ENCODE data around the gene SIVA1.
A peak's percentile ranks its signal among the peaks of the same experiment; 100 is the strongest.

The SIVA1 gene

GRCh38 chr14:104788873-104789663, 36.1 kb downstream of the SIVA1 start:
- no CpG with 5 or more reads among the region's 39 CpGs for WGBS (ENCODE audit: extremely low coverage, insufficient coverage, insufficient read length)
- H3K4ac ChIP-seq (ENCODE audit: low read depth, low read length) = no peak overlapping the region
- no peak overlapping the region for H2BK5ac ChIP-seq (ENCODE audit: low read depth, low read length, poor library complexity)

DNA sequence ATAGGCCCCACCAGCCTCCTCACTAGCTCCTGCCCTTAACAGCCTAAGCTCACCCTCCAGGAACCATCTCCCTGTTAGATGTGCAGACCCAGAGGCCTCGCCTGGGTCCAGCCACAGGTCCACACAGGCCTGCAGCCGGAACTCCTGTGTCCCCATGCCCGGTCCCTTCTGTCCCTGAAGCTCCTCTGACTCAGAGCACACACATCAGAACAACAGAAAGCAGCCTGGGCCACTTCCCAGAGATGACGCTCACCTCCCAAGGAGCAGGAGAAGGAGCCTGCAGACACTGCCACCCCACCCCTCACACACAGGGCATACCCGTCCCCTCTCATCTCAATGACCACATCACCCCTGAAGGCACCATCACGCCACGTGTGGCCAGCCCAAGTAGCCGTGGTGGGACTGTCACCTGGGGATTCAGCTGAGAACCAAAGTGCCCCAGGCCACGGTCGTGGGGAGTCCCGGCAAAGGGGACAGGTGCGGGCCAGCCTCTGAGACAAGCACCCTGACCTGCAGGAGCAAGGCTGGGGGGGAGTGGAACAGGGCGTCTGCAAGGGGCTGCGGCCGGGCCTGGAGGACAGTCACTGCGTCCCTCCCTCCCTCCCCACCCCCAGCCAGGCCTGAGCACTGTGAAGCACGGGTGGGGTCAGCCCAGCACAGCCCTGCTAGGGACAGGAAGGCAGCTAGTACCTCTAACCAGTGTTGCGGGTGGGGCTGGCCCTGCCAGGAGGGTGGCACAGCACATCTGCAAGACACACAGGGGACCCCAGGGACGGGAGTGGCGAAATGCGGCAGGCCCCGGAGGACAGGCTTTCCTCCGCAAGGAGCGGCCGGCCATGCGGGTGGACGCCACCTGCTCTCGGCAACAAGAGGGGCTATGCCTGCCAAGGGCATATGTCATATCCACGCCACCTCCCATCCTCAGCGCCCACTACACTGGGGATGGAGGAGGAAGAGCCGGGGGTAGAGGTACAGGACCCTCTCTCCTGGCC, 37.1 kb downstream of the SIVA1 start:
- H3K9ac ChIP-seq (ENCODE audit: low read length) = no peak overlapping the region
- H3K23ac ChIP-seq (ENCODE audit: low read length) = no peak overlapping the region
- no peak overlapping the region for H3K27ac ChIP-seq (ENCODE audit: low read depth, low read length)

More at GRCh38 chr14:104788873-104789663, 36.1 kb downstream of the SIVA1 start:
- Histone ChIP-seq H3K79me1 (ENCODE audit: low read length) (no peaks in the 10 kb centered on the region), H4K12ac (ENCODE audit: low read depth, low read length) (no peak overlapping the region), H3K4me3 (ENCODE audit: low read depth, low read length) (no peak overlapping the region), H3K9me3 (ENCODE audit: insufficient read depth, low read depth, low read length) (peaks cover 4% of the 10 kb centered on the region), H2BK12ac (ENCODE audit: low read length) (no peak overlapping the region), H3K23ac (ENCODE audit: low read length) (no peak overlapping the region), H4K8ac (ENCODE audit: low read depth, low read length) (no peak overlapping the region), H3K18ac (ENCODE audit: low read length) (no peak overlapping the region), H3K36me3 (ENCODE audit: control insufficient read depth in 1 of 2, insufficient read depth in 2 of 2, low read length in 2 of 2) (peaks cover 84 to 88% of the 10 kb centered on the region in 2 experiments), H3K27me3 (ENCODE audit: insufficient read depth, low read length) (no peaks in the 10 kb centered on the region), H4K91ac (ENCODE audit: low read depth, low read length) (no peak overlapping the region), H3K4me1 (ENCODE audit: control insufficient read depth in 1 of 2, insufficient read depth in 2 of 2, low read length in 2 of 2) (peaks cover 8 to 11% of the 10 kb centered on the region in 2 experiments), H3K14ac (ENCODE audit: low read length) (no peak overlapping the region), H2BK120ac (ENCODE audit: insufficient read depth, low read length, poor library complexity) (no peak overlapping the region), H3K27ac (ENCODE audit: low read depth, low read length) (no peak overlapping the region), H3K79me2 (ENCODE audit: control insufficient read depth, insufficient read depth, low read length, poor library complexity) (peaks cover 11% of the 10 kb centered on the region), H3K4me2 (ENCODE audit: low read length) (no peak overlapping the region), H2AK5ac (ENCODE audit: low read length) (no peak overlapping the region), H2AFZ (ENCODE audit: insufficient read depth, low read length, poor library complexity) (no peak overlapping the region), H3K9ac (ENCODE audit: low read length) (no peak overlapping the region)
- no peak for DNase-seq

DNA sequence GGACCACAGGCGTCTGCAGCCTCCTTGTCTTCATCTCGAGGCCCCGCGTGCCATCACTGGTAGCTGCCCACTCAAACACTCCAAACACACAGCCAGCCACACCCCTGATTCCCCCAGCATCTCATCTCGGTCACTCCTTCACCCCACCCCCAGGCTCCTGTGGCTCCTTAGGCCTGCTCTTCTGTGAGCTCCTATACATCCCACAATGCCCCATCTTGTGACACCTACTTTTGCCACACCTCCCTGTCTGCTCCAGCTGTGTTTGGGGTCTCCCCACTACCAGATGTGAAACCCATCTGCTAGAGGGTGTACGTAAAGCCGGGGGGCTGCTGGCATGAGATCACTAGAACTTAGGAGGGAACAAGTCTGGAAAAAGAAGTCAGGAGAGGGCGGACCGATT, 38.5 kb downstream of the SIVA1 start:
- no peak overlapping the region for H3K4ac ChIP-seq (ENCODE audit: low read depth, low read length)
- H3K9ac ChIP-seq (ENCODE audit: low read length) = no peak overlapping the region
- whole genome bisulfite sequencing (ENCODE audit: extremely low coverage, insufficient coverage, insufficient read length) = no CpG with 5 or more reads among the region's 9 CpGs
- H4K12ac ChIP-seq (ENCODE audit: low read depth, low read length) = no peak overlapping the region
- DNase-seq = no peak
- peak overlapping the region; percentile 29 for H3K18ac ChIP-seq (ENCODE audit: low read length)
- H2BK120ac ChIP-seq (ENCODE audit: insufficient read depth, low read length, poor library complexity) = no peak overlapping the region
- no peak overlapping the region for H4K8ac ChIP-seq (ENCODE audit: low read depth, low read length)
- peaks cover 5% of the 10 kb centered on the region for H3K9me3 ChIP-seq (ENCODE audit: insufficient read depth, low read depth, low read length)
- H3K4me3 ChIP-seq (ENCODE audit: low read depth, low read length) = no peak overlapping the region
- H3K79me2 ChIP-seq (ENCODE audit: control insufficient read depth, insufficient read depth, low read length, poor library complexity) = peaks cover 25% of the 10 kb centered on the region
- no peak overlapping the region for H2AK5ac ChIP-seq (ENCODE audit: low read length)
- H3K4me1 ChIP-seq (ENCODE audit: control insufficient read depth in 1 of 2, insufficient read depth in 2 of 2, low read length in 2 of 2) = peaks cover 14 to 20% of the 10 kb centered on the region in 2 experiments
- no peak overlapping the region for H3K27ac ChIP-seq (ENCODE audit: low read depth, low read length)
- H4K91ac ChIP-seq (ENCODE audit: low read depth, low read length) = no peak overlapping the region
- no peaks in the 10 kb centered on the region for H3K27me3 ChIP-seq (ENCODE audit: insufficient read depth, low read length)
- no peak overlapping the region for H3K23ac ChIP-seq (ENCODE audit: low read length)
- H3K36me3 ChIP-seq (ENCODE audit: control insufficient read depth in 1 of 2, insufficient read depth in 2 of 2, low read length in 2 of 2) = peaks cover 63 to 68% of the 10 kb centered on the region in 2 experiments
- peaks cover 15% of the 10 kb centered on the region for H3K79me1 ChIP-seq (ENCODE audit: low read length)
- H3K4me2 ChIP-seq (ENCODE audit: low read length) = no peak overlapping the region
- no peak overlapping the region for H2BK12ac ChIP-seq (ENCODE audit: low read length)
- no peak overlapping the region for H2BK5ac ChIP-seq (ENCODE audit: low read depth, low read length, poor library complexity)
- no peak overlapping the region for H3K14ac ChIP-seq (ENCODE audit: low read length)
- H2AFZ ChIP-seq (ENCODE audit: insufficient read depth, low read length, poor library complexity) = no peak overlapping the region

More for the DNA sequence above, 37.1 kb downstream of the SIVA1 start:
- Histone ChIP-seq H3K4me3 (ENCODE audit: low read depth, low read length) (no peak overlapping the region), H3K9me3 (ENCODE audit: insufficient read depth, low read depth, low read length) (peaks cover 4% of the 10 kb centered on the region), H2AK5ac (ENCODE audit: low read length) (no peak overlapping the region), H3K4me1 (ENCODE audit: control insufficient read depth in 1 of 2, insufficient read depth in 2 of 2, low read length in 2 of 2) (peaks cover 8 to 14% of the 10 kb centered on the region in 2 experiments), H3K27me3 (ENCODE audit: insufficient read depth, low read length) (no peaks in the 10 kb centered on the region), H3K18ac (ENCODE audit: low read length) (no peak overlapping the region), H3K4me2 (ENCODE audit: low read length) (no peak overlapping the region), H2BK120ac (ENCODE audit: insufficient read depth, low read length, poor library complexity) (no peak overlapping the region), H4K12ac (ENCODE audit: low read depth, low read length) (no peak overlapping the region), H3K14ac (ENCODE audit: low read length) (no peak overlapping the region), H2BK5ac (ENCODE audit: low read depth, low read length, poor library complexity) (no peak overlapping the region), H3K4ac (ENCODE audit: low read depth, low read length) (peak overlapping the region; percentile 9), H3K79me2 (ENCODE audit: control insufficient read depth, insufficient read depth, low read length, poor library complexity) (peaks cover 20% of the 10 kb centered on the region), H4K91ac (ENCODE audit: low read depth, low read length) (no peak overlapping the region), H4K8ac (ENCODE audit: low read depth, low read length) (no peak overlapping the region), H2BK12ac (ENCODE audit: low read length) (no peak overlapping the region), H3K36me3 (ENCODE audit: control insufficient read depth in 1 of 2, insufficient read depth in 2 of 2, low read length in 2 of 2) (peaks cover 74 to 79% of the 10 kb centered on the region in 2 experiments), H2AFZ (ENCODE audit: insufficient read depth, low read length, poor library complexity) (no peak overlapping the region), H3K79me1 (ENCODE audit: low read length) (peaks cover 8% of the 10 kb centered on the region)
- DNase-seq = no peak
- no CpG with 5 or more reads among the region's 31 CpGs for WGBS (ENCODE audit: extremely low coverage, insufficient coverage, insufficient read length)

DNA sequence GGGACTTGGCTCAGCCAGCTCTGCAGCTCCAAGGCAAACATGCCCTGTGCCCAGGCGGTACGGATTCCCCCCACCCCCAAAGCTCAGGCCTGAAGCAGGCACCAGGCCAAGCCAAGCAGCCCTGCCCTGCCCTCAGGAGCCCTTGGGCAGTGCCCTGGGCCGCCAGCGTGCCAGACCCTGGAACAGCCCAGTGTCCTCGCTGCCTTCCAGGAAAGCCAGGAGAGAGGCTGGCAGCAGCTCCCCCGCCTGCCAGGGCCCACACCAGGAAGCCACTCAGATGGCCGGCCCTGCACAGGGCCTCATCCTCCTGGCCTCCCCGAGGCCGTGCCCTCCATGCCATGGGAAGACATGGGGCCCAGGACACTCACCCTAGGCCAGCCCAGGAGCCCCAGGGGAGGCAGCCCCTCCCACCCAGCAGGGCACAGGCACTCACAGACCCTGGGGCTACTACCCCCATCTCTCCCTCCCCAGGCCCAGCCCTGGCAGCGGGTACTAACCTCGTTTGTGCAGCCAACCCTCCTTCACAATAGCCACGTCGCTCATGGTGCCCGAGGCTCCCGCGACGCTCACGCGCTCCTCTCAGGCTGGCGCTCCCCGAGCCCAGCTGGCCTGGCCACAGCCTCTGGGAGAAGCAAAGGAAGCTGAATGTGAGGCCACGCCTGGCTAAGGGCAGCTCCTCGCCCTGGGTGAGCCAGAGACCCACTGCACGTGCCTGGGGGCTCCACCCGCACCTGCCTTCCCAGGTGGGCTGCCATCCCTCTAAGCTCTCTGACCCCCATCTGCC, 39.3 kb downstream of the SIVA1 start:
- H3K27me3 ChIP-seq (ENCODE audit: insufficient read depth, low read length) = no peaks in the 10 kb centered on the region
- peak overlapping the region; percentile 28 for H2AFZ ChIP-seq (ENCODE audit: insufficient read depth, low read length, poor library complexity)
- no peak overlapping the region for H3K4me2 ChIP-seq (ENCODE audit: low read length)
- H3K4ac ChIP-seq (ENCODE audit: low read depth, low read length) = peak overlapping the region; percentile 21
- no peak overlapping the region for H4K8ac ChIP-seq (ENCODE audit: low read depth, low read length)
- H3K14ac ChIP-seq (ENCODE audit: low read length) = no peak overlapping the region
- no peak for DNase-seq
- H2BK12ac ChIP-seq (ENCODE audit: low read length) = no peak overlapping the region
- no peak overlapping the region for H3K27ac ChIP-seq (ENCODE audit: low read depth, low read length)
- H3K23ac ChIP-seq (ENCODE audit: low read length) = no peak overlapping the region
- H4K12ac ChIP-seq (ENCODE audit: low read depth, low read length) = no peak overlapping the region
- no peak overlapping the region for H3K9ac ChIP-seq (ENCODE audit: low read length)
- no peak overlapping the region for H4K91ac ChIP-seq (ENCODE audit: low read depth, low read length)
- WGBS (ENCODE audit: extremely low coverage, insufficient coverage, insufficient read length) = no CpG with 5 or more reads among the region's 25 CpGs
- H3K18ac ChIP-seq (ENCODE audit: low read length) = peak overlapping the region; percentile 52
- H2AK5ac ChIP-seq (ENCODE audit: low read length) = no peak overlapping the region
- no peak overlapping the region for H2BK5ac ChIP-seq (ENCODE audit: low read depth, low read length, poor library complexity)
- no peak overlapping the region for H3K4me3 ChIP-seq (ENCODE audit: low read depth, low read length)
- H3K79me1 ChIP-seq (ENCODE audit: low read length) = peaks cover 15% of the 10 kb centered on the region
- H3K9me3 ChIP-seq (ENCODE audit: insufficient read depth, low read depth, low read length) = peaks cover 5% of the 10 kb centered on the region
- peaks cover 14 to 20% of the 10 kb centered on the region in 2 experiments for H3K4me1 ChIP-seq (ENCODE audit: control insufficient read depth in 1 of 2, insufficient read depth in 2 of 2, low read length in 2 of 2)
- H3K79me2 ChIP-seq (ENCODE audit: control insufficient read depth, insufficient read depth, low read length, poor library complexity) = peaks cover 25% of the 10 kb centered on the region
- H3K36me3 ChIP-seq (ENCODE audit: control insufficient read depth in 1 of 2, insufficient read depth in 2 of 2, low read length in 2 of 2) = peaks cover 54 to 60% of the 10 kb centered on the region in 2 experiments
- no peak overlapping the region for H2BK120ac ChIP-seq (ENCODE audit: insufficient read depth, low read length, poor library complexity)
